GM12864 (cell line): Measurements from ENCODE around the gene CDK5.

Experiments used
- DNase-seq: peaks from one replicate; pipeline ENCODE4 v3.0.0-alpha.2; 2011; ENCODE audit warnings: low read depth
- H3K4me3 ChIP-seq: 2 replicates; pipeline ENCODE4 v1.5.1; 2011; ENCODE audit warnings: mild to moderate bottlenecking, low read depth, low read length, control low read depth
- CTCF ChIP-seq: IDR thresholded peaks from 2 replicates; pipeline ENCODE4 v1.5.1; 2011; ENCODE audit warnings: low read depth, mild to moderate bottlenecking, moderate library complexity, low read length, control low read depth, inconsistent platforms; ENCODE audit errors: missing control alignments

CDK5 gene

DNA sequence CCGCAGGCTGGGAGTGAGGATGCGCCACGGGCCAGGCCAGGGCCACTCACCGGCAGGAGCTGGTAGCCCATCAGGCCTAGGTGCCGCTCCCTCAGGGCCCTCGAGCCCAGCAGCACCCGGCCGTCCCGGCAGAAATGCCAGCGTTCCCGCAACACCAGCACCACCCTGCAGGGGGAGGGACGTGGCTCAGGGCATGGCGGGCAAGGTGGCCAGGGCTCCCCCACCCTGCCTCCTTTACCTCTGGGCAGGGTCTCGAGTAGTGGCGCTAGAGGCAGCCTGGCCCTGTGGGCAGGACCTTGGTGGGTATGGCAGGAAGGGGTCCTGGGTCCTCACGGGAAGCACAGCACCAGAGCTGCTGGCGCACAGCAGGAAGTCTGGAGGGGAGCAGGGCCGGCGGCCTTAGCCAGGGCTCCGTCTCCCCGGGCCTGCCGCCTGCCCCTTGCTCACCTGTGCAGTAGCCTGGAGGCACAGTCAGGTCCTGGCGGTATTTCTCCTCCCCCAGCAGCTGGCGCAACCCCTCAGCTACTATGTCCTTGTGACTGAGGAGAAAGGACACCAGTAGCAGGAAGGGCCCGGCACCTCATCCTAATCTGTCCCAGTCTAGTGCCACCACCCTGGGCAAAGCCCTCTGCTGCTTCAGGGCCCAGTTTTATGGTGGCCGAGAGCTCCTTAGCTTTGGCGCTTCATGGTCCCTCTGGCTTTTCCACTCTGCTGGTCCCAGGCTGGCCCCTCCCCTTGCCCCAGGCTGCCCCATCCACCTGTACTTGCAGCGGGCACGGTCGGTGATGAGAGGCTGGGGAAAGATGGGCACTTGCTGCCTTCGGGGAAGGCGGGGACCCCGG is 19.4 kb upstream of the CDK5 start:
- no peak overlapping the region for H3K4me3 ChIP-seq
- TF ChIP-seq CTCF, result peak; percentile 24
- no peak for DNase-seq

DNA sequence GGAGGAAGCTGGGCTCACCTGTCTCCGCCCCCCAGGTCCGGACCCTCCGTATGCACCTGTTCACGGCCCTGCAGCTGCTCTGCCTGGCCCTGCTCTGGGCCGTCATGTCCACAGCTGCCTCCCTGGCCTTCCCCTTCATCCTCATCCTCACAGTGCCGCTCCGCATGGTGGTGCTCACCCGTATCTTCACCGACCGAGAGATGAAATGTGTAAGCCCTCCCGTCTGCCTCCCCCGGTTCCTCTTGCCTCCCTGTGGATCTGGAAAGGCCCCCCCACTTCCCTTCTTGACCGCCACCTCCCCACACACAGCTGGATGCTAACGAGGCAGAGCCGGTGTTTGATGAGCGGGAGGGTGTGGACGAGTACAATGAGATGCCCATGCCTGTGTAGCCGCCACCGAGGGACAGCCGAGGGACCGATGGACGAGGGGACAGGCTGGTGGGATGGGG is 18.3 kb upstream of the CDK5 start:
- no peak overlapping the region for H3K4me3 ChIP-seq
- TF ChIP-seq CTCF, result no peak
- DNase-seq, result no peak

DNA sequence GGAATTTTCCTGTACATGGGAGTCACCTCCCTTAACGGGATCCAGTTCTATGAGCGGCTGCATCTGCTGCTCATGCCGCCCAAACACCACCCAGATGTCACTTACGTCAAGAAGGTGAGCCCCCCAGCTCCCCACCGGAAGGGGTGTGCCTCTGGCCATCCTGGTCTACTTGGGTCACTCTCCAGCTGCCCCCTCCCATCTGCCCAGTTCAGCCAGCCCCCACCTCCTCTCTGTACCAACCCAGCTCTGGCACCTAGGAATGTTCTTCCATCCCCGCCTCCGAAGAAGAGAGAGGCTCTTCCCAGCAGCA is 17.9 kb upstream of the CDK5 start:
- no peak for DNase-seq
- TF ChIP-seq CTCF, result no peak
- H3K4me3 ChIP-seq, result no peak overlapping the region

DNA sequence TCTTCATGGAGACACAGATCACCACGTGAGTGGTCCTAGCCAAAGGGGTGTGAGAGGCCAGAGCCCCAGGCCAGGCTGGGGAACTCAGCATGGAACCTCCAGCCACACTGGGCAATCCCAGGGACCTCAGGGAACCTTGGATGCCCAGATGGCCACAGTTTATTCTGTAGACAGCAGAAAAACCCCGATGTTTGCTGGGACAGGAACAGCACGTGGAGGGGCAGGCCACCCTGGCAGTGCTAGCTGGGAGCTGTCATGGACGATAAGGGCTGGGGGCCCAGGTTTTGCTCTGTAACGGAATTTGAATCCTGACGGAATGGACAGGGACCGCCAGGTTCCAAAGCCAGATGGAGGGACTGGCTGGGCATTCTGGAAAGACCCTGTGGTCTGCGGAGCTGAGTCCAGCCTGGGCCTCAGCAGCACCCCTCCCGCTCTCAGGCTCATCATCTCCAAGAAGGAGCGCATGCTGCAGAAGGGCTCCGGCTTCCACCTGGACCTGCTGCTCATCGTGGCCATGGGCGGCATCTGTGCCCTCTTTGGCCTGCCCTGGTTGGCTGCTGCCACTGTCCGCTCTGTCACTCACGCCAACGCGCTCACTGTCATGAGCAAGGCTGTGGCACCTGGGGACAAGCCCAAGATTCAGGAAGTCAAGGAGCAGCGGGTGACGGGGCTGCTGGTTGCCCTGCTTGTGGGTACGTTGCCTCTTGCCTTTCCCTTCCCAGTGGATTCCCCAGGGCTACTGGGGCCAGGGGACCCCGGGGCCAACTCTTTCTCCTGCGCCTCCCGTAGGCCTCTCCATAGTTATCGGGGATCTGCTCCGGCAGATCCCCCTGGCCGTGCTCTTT is 17.3 kb upstream of the CDK5 start:
- no peak overlapping the region for H3K4me3 ChIP-seq
- DNase-seq, result no peak
- no peak for TF ChIP-seq CTCF

DNA sequence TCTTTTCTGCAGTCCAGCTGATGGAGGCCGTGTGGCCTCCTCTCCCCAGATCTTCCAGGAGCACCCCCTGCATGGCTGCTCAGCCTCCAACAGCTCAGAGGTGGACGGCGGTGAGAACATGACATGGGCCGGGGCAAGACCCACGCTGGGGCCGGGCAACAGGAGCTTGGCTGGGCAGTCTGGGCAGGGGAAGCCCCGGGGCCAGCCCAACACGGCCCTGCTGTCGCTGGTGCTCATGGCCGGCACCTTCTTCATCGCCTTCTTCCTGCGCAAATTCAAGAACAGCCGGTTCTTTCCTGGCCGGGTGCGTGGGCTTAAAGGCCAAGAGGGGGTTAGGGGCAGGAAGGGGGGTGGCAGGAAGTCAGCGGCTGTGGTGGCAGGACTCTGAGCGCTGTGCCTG is 16.3 kb upstream of the CDK5 start:
- TF ChIP-seq CTCF, result no peak
- DNase-seq, result no peak
- H3K4me3 ChIP-seq, result no peak overlapping the region

DNA sequence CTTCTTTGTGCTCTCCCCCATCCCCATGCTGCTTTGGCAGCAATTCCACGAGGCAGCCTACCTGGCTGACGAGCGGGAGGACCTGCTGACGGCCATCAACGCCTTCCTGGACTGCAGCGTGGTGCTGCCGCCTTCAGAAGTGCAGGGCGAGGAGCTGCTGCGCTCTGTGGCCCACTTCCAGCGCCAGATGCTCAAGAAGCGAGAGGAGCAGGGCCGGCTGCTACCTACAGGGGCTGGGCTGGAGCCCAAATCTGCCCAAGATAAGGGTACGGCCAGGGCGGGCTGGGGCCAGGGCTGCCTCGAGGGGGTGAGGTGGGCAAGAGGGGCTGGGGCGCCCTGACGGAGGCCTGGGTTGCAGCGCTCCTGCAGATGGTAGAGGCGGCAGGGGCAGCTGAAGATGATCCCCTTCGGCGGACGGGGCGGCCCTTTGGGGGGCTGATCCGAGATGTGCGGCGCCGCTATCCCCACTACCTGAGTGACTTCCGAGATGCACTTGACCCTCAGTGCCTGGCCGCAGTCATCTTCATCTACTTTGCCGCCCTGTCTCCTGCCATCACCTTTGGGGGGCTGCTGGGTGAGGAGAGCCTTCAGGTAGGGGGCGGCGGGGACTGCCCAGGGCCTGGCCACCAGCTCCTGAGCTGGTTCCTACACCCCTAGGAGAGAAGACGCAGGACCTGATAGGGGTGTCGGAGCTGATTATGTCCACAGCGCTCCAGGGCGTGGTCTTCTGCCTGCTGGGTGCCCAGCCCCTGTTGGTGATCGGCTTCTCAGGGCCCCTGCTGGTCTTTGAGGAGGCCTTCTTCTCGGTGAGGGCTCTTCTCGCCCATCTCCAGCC is 13.6 kb upstream of the CDK5 start:
- DNase-seq, result no peak
- no peak overlapping the region for H3K4me3 ChIP-seq
- TF ChIP-seq CTCF, result no peak
